Activated CD8-positive, alpha-beta memory T cell treated with anti-CD3 and anti-CD28 coated beads, Interleukin-2, amount 50 U/mL, for 24 hours (primary cell): ENCODE measurements around the gene CNTNAP2.

Experiments
- DNase-seq: peaks from one replicate; pipeline ENCODE4 v3.0.0-alpha.2; 2020; ENCODE audit errors: extremely low read depth

Gene CNTNAP2

DNA sequence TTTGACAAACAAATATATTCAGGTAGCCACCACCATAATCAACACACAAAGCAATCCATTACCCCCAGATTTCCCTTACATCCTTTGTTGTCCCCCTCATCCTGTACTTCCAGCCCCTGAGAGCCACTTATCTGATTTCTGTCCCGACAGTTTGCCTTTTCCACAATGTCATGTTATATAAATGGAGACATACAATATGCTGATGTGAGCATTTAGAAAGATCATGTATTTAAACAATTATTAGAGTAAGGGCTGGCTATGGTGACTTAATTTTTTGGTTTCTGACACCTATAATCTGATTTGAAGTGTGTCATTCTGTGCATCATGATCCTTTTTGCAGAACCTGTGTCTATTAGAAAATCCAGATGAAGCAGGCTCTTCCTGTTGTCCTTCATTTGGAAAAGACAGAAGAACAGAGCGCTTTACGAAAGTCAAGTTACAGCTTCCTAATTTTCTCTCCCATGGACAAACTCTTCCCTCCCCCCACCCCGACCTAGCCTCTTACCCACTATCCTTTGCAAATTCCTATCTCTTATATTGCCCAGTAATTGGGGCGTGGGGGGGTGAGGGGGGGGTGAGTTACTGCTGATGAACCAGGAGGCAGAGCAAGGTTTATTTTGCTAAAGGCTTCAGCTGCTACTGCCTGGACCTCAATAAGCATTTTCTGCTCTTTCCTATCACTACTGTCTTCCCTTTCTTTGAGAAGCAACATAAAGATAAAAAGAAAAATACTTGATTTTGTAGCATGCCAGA is 2221.6 kb downstream of the CNTNAP2 start:
- DNase-seq: no peak

GRCh38 chr7:148340438-148341280 is 2224.1 kb downstream of the CNTNAP2 start:
- no peak for DNase-seq

- no peak for DNase-seq
Measured at GRCh38 chr7:148344406-148344805, 2227.8 kb downstream of the CNTNAP2 start.

- no peak for DNase-seq
Measured at GRCh38 chr7:148347981-148348380, 2231.4 kb downstream of the CNTNAP2 start.

GRCh38 chr7:148348466-148348865 is 2231.9 kb downstream of the CNTNAP2 start:
- no peak for DNase-seq

DNA sequence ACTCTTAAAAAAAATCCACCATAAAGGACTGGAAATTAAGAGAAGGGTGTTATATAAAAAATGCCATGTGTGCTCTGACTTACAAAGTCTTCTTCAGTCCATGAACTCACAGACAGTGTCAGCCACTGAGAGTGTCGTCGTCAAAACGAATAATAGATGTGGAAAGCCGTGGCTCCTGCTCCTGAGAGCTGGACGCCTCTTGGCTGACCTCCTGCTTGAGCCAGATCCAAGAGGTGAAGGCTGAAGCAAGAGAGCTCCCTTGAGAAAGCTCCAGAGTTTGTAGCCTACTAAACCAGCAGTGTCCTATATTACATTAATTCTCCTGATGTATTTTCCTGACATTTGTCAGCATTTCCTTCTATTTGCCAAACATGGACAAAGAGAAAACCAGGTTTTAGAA is 2239.7 kb downstream of the CNTNAP2 start:
- DNase-seq: no peak

GRCh38 chr7:148362541-148362940 is 2245.9 kb downstream of the CNTNAP2 start:
- DNase-seq: no peak

DNA sequence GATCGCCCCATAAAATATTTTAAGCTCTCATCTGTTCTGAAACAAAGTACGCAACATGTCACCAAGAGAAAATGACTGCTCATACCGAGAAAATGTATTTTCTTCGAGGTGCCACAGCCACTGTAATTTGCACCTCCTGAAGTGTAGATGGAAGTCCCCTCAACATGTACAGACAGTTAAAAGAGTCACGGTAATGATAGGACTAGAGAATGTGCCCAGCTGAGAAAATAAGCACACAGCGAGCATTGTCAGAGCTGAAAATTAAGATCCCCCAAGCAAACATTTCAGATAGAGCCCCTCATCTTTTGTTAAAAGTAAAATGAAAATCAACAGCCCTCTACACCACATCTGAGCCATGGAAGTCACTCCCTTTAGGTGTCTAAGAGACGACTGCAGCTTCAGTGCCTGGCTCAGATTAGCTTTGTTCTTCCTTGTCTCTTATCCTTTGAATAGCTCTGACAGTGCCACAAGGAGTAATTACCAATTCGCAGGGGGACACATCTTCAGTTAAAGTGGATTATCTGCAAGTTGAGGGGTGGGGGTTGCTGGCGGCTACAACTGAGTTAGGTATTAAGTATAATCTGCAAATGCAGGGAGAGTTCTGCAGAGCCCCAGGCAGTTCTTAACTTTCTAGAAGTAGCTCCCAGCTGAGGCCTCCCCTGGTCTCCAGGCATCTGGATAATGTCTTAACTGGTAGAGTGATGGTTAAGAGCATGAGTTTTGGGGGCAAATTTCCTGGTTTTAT is 2251.3 kb downstream of the CNTNAP2 start:
- DNase-seq: no peak

DNA sequence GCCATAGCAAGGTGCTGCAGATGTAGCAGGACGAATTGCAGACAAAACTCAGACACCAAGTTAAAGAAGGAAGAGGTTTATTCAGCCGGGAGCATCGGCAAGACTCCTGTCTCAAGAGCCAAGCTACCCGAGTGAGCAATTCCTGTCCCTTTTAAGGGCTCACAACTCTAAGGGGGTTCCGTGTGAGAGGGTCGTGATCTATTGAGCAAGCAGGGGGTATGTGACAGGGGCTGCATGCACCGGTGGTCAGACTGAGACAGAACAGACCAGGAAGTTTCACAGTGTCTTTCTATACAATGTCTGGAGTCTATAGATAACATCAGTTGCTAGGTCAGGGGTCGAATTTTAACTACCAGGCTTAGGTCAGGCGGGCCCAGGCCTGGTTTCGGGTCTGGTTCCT is 2252.0 kb downstream of the CNTNAP2 start:
- no peak for DNase-seq

DNA sequence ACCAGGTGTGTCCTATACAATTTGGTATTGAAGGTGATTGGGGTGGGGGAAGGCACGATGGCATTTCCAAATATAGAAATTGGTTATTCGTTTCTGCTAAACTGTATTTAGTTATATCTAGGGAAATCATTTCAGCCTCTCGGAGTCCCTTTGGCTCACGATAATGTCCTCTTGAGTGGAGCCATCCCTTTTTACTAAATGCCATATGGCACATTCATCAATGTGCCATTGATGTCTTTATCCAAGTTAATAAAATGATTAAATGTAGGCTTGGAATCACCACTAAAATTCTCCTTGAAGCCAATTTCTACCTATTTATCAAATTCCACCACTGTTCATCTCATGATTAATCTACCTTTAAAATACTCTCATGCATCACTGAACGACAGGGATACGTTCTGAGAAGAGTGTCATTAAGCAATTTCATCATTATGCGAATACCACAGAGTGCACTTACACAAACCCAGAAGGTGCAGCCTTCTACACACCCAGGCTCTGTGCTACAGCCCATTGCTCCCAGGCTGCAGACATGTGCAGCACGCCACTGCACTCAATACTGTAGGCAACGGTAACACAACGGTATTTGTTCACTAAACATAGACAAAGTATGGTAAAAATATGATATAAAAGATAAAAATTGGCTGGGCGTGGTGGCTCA is 2254.8 kb downstream of the CNTNAP2 start:
- no peak for DNase-seq

GRCh38 chr7:148374396-148375259 is 2258.0 kb downstream of the CNTNAP2 start:
- DNase-seq: no peak

GRCh38 chr7:148379677-148380076 is 2263.1 kb downstream of the CNTNAP2 start:
- no peak for DNase-seq

- DNase-seq: no peak
Measured at GRCh38 chr7:148380596-148381419, 2264.2 kb downstream of the CNTNAP2 start.

DNA sequence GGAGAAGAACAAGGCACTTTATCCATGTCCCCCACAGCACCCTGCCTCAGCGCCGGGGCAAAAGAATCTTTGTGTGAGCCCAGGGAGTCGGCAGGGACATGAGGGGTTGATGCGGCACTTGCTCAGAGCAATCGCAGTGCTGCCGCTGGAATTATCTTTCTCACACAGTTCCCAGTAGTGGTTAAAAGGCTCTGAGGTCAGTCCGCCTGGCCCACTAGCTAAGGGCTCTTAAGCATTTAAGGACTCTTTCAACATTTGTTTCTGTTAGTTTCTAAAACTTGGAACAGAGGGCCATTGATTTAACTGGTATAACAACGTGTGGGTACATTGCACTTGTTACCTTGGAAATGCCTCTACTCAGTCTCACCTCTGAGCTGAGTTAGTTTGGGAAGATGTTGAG is 2266.0 kb downstream of the CNTNAP2 start:
- no peak for DNase-seq

- DNase-seq: no peak
Measured at GRCh38 chr7:148383651-148384050, 2267.1 kb downstream of the CNTNAP2 start.

DNA sequence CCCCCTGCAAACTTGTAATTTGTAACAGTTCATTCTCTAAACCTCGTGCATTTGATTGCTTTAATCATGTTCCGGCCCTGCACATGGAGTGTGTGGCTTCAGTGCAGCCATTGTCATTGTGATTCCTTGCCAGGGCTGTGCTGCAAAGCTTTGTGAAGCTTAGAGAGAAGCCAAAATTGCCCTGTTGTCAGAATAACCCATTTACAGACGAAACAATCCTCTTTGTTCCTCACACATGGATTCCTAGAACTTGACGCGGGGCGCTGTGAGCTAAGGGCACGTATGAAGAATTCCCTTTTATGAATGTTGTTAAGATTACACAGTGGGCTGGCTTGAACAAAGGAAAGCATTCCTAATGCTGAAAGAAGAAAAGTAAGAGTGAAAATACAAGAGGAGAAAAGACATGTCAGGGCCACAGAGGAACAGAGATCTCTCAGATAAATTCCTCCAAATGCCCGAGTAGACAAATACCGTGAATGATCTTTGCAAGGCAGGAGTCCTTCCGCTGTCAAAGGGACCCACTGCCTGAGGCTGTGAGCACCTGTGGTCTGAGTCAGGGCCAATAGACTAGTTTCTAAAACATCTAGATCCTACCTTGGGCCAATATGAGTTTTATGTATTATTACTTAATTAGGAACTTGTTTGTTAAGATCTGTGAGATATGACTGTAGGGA is 2268.5 kb downstream of the CNTNAP2 start:
- DNase-seq: no peak

- DNase-seq: no peak
Measured at GRCh38 chr7:148390381-148390780, 2273.8 kb downstream of the CNTNAP2 start.

GRCh38 chr7:148391591-148391990 is 2275.0 kb downstream of the CNTNAP2 start:
- no peak for DNase-seq

- DNase-seq: no peak
Measured at GRCh38 chr7:148394582-148394981, 2278.0 kb downstream of the CNTNAP2 start.
